Right lobe of liver (tissue), 4 donors: Measurements from ENCODE around the gene PRCC.

ENCODE experiments used
- POLR2A ChIP-seq: fragments of 450-650 bp; IDR thresholded peaks from one replicate; pipeline ENCODE4 v1.6.1; 2017; ENCODE audit warnings: antibody characterized with exemption, mild to moderate bottlenecking
- TF ChIP-seq, protein P1 (sequence below), 4 donors: fragments of 200-600 bp in 3 of 4; fragments of 450-650 bp in 1 of 4; IDR thresholded peaks; one replicate each; pipeline versions ENCODE4 v1.5.1 to v1.8.0; 2016 to 2022; ENCODE audit warnings: antibody characterized with exemption in 4 of 4, mild to moderate bottlenecking in 2 of 4
- donor health status: DM: no; HTN: no; CAD: no.
- donor health status: DM: no; HTN: no; CAD: no.
- donor health status: DM: no; HTN: yes; CAD: no.

DNA sequence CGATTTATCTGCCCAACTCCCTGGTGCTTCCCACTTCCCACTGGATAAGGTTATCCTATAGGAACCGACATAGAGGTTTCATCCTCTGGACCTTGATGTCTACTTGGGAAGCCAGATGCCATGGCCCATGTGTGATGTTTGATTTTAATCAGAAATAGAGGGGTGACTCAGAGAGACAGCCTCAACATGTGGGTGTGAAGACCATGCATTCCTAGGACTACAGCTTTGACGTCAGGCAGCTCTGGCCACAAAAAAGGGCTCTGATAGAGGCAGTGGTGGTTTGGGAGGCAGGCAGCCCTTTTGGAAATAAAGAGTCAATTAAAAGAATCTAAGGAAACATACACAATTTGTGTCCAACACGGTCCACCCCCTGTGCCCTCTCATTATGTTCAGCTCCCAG, 54.5 kb downstream of the PRCC start:
- no peak for TF ChIP-seq POLR2A
- TF ChIP-seq, protein P1, sequence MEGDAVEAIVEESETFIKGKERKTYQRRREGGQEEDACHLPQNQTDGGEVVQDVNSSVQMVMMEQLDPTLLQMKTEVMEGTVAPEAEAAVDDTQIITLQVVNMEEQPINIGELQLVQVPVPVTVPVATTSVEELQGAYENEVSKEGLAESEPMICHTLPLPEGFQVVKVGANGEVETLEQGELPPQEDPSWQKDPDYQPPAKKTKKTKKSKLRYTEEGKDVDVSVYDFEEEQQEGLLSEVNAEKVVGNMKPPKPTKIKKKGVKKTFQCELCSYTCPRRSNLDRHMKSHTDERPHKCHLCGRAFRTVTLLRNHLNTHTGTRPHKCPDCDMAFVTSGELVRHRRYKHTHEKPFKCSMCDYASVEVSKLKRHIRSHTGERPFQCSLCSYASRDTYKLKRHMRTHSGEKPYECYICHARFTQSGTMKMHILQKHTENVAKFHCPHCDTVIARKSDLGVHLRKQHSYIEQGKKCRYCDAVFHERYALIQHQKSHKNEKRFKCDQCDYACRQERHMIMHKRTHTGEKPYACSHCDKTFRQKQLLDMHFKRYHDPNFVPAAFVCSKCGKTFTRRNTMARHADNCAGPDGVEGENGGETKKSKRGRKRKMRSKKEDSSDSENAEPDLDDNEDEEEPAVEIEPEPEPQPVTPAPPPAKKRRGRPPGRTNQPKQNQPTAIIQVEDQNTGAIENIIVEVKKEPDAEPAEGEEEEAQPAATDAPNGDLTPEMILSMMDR (IDR thresholded peaks at IDR 0.05): no peak
